Stimulated activated CD8-positive, alpha-beta memory T cell treated with anti-CD3 and anti-CD28 coated beads, Interleukin-7, amount 100 ng/mL, for 24 hours (primary cell): ENCODE data around the gene TPPP2.

Experiments used
- DNase-seq: peaks from one replicate; pipeline ENCODE4 v3.0.0-alpha.2; 2020; ENCODE audit warnings: low read depth

Gene TPPP2

DNA sequence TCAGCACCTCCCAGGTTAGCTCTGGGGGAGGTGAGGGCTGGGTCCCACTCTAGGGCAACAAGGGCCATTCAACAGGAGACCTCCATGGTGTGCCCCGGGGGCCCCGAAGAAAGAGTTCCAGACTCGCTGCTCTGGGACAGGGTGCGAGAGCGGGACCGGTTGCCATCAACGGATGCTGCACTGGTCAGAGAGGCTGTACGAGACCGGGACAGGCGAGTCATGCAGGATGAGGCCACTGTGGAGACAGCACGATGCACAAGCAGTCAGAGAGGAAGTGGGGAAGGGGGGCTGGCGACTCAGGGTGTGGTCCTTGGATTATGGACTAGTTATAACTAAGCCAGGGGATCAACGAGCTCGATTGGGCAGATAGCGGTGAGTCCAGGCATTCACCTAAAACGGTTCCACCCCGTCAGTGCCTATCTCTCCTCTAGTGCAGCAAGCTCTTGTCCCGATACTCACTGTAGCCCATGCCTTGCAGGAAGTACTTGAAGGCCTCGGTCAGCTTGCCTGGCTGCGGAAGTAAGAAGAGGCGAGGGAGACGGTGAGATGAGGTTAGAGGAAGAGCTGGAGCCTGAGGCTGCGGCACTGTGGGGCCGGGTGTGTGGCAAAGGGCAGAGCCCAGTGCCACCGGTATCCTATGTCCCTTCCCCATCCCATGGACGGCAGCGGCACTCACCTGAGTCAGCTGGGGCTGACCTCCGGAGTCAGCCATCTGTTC lies 12.3 kb upstream of the TPPP2 start:
- no peak for DNase-seq

- no peak for DNase-seq
Measured at GRCh38 chr14:21018286-21018685, 11.7 kb upstream of the TPPP2 start.

- DNase-seq = no peak
Measured at GRCh38 chr14:21018781-21019180, 11.2 kb upstream of the TPPP2 start.

DNA sequence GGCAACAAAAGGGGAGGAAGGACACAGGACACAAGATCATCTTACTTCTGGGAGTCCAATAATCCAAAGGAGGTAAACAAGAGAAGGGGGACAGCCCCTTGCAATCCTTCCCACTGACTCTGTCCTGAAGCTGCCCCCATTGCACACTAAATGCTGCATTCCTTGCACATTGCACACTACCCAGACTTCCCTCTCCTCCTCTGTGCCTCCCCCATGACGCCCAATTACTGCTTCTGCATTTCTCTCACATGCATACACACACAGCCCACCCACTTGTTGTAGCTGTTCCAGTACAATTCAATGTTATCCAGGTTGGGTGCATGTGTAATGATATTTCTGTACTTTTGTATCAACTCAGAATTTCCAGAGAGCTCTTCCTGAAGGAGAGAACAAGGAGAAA lies 10.7 kb upstream of the TPPP2 start:
- no peak for DNase-seq

- DNase-seq = no peak
Measured at GRCh38 chr14:21020977-21021545, 9.0 kb upstream of the TPPP2 start.

GRCh38 chr14:21022686-21023085 lies 7.3 kb upstream of the TPPP2 start:
- no peak for DNase-seq

DNA sequence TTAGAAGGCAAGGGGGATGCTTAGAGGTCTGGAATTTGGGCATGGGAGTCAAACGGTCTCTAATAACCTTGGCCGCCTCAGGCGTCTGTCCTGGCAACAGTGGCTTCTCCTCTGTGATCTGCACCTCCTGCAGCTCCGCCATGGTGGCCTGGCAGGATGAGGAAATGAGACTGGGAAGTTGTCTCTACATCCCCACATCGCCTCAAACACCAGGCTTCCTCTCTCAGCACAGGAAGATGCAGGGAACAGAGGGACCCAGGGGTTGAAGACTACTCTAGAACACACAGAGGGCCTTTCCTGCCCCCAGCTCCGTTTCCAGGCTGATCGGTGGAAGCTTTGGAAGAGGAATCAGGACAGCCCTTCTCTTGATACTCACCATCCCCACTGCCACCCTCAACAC lies 6.8 kb upstream of the TPPP2 start:
- DNase-seq = no peak

DNA sequence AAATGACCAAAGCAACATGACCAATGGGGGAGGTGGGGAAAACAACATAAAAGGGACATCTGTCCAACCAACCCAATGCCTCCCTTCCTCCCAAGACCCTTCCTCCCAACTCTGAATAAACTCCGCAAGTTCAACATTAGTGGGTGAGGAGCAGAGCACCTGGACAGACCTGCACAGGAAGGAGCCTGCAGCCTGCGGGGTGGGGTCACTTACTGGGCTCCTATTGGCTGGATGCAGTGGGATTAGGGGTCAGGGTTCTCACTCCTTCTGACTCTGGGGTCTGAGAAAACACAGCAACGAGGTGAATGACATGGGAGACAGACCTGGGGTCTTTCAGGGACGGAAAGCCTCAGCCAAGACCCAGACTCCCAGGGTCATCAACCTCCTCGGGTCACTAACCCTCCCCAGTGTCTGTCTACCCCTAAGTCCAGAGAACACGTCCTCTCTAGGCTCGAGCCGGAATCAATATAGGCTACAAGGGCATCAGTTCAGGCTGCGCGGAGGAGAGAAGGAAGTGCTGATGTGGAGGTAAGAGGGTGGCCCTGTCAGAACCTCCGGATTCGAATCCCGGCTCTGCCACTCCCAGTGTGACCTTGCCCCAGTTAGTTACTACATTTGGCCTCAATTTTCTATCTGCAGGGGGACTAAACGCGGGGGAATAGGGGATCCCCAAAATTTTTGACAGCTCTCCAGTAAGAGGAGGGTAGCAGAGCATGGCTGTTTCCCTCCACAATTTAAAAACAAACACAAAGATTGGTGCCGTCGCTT lies 6.0 kb upstream of the TPPP2 start:
- DNase-seq = no peak

GRCh38 chr14:21024585-21025370 lies 5.2 kb upstream of the TPPP2 start, which contains the start of gene NDRG2:
Gene NDRG2 (minus strand): TSS chr14:21025061. CDS start chr14:21023315, 1,746 bp downstream.
- DNase-seq = peak; percentile 33

GRCh38 chr14:21025371-21026273 lies 4.4 kb upstream of the TPPP2 start:
- no peak for DNase-seq

DNA sequence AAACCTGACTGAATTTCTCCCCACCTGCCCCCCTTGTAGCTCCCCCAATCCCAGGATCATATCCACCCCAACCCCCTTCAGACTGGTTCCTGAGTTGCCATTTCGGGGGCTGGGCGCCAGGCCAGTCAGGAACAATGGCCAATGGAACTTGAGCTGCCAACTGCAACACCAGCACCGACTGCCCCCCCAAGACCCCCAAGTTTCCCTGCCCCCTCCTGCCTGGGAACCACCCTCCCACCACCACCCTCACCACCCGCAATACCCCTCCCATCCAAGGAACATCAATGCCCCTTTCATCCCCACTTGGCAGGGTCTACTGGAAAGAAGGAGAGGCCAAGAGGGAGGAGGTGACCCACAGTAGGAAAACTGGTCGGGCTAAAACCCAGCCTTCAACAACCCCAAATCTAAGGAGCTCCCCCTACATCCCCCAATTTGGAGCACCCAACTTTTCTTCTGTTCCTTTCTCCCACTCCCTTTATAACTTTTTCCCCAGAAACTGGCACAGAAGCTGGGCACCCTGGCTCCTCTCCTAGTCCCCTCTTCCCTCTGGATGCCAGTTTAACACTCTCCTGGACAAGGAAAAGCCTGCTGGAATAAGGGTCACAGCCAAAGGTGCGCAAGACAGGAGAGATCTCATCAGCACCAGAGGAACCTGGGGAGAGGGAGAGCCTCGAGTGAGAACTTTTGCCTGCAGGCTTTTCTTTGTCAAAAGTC lies 3.6 kb upstream of the TPPP2 start:
- DNase-seq = no peak

DNA sequence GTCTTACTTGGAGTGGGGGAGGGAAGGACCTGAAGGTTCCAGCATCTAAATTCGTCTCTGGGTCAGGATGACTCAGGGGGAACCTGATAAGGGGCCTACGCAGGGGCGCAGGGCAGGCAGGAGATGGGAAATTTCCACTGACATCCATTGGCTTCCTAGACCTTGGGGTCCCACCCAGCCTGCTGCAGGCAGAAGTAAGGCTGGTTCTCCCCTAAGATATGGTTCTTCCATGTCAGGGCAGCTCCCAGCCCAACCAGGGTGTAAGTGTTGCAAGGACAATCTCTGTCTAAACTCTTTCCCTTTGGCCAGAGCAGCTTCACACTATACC lies 3.1 kb upstream of the TPPP2 start:
- DNase-seq = no peak

DNA sequence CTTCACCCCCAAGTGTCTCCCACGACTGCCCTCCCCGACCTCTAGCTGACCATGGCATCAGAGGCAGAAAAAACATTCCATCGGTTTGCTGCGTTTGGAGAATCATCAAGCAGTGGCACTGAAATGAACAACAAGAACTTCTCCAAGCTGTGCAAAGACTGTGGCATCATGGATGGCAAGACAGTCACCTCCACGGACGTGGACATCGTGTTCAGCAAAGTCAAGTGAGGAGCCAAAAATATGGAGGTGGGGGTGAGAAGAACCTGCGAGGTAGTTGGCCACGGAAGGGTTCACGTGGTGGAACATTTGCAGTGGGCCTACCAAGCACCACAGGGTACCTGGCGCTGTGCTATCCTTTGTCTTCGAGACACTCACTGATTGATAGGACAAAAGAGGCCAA lies 514 bp downstream of the TPPP2 start:
- no peak for DNase-seq

GRCh38 chr14:21032326-21033132 lies 2.5 kb downstream of the TPPP2 start:
- DNase-seq = no peak

DNA sequence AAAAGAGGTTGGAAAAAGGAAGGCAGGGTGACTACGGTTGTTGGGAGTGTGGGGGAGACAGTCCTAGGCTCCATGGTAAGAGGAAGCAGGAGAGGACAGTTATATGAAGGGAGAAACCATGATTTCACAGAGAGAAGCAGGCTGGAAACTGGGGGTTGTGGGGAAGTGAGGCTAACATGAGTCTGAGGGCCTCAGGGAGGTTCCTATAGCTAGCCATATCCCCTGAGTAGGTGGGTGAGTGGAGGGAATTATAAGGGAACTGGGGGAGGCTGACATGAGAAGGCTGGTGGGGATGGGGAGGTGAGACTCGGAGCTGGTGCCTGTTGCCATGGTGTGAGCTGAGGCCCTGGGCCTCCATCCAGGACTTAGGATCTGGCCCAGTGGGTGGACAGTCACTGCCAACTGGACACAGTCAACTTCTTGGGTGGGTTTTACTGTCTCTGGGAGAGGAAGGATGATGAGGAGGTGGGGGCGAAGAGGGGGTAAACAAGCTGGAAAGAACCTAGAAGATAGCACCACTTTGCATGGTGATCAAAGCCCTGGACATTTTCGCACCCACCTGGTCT lies 3.2 kb downstream of the TPPP2 start:
- DNase-seq = no peak

GRCh38 chr14:21034707-21035106 lies 4.7 kb downstream of the TPPP2 start, which contains the start of gene RNASE13:
Gene RNASE13 (minus strand): TSS chr14:21034807. CDS start chr14:21034288, 519 bp downstream.
- no peak for DNase-seq

- DNase-seq = no peak
Measured at GRCh38 chr14:21036751-21037150, 6.7 kb downstream of the TPPP2 start.

DNA sequence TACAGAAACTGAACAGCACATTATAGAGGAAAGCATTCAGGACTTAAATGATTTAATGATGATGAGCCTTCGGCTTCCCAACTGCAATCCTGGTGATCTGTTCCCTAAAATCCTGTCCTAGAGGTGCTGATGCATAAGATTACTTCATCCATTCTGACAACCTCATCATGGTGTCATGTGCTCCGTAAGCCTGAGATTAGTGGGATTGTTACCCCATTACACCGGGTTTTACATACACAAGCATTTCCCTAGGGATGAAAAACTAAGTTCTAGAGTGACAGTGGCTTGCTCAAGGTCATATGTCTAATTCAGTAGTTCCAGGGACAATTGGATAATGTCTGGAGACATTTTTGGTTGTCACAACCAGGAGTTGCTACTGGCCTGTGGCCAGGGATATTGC lies 7.1 kb downstream of the TPPP2 start:
- DNase-seq = no peak
